GM18505 (cell line): Measurements from ENCODE around the gene ISM1.

Source experiments
- ATAC-seq: cut with Tn5 transposase; IDR thresholded peaks from one replicate; pipeline ENCODE4 v1.9.1; 2021; ENCODE audit not compliant: unreplicated experiment
- POLR2A ChIP-seq: IDR thresholded peaks from 4 replicates; pipeline ENCODE4 v1.6.1; 2011; ENCODE audit warnings: borderline replicate concordance; ENCODE audit not compliant: insufficient read depth, insufficient read length; ENCODE audit errors: extremely low read depth

ISM1 gene

DNA sequence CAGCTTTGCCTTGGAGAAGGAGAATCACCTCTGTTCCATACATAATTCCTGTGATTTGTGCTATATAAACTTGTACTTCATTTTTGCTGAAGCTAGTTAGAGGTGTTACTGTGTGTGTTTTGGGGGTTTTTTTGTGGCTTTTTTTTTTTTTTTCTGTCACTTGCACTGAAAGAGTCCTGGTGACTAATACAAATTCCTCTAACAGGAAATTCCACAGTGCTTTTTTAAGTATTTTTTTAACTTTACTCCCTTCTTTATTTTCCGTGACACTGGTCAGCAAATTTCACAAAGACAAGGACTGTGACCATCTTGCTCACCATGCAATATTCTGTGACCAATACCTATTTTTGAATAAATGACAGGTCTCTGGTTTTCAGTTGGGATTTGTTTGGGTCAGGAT lies 110.5 kb downstream of the ISM1 start:
- no peak for ATAC-seq
- no peak for TF ChIP-seq POLR2A

DNA sequence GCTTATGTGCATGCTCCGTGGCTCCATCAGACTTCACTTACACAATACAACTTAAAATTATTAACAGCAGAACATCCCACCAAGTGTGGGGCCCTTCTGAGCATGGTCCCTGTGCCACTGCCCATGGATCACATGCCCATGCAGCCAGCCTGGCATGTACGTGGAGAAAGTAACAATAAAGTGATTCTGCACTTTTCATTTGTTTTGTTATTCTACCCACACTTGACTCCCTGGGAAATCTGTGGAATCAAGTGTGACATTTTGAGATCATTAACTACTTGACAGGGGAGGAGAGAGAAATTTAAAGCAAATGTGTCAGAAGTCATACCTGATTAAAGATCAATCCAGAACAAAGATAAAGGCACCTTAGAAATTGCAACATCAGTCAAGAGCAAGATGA lies 112.0 kb downstream of the ISM1 start:
- no peak for ATAC-seq
- no peak for TF ChIP-seq POLR2A

DNA sequence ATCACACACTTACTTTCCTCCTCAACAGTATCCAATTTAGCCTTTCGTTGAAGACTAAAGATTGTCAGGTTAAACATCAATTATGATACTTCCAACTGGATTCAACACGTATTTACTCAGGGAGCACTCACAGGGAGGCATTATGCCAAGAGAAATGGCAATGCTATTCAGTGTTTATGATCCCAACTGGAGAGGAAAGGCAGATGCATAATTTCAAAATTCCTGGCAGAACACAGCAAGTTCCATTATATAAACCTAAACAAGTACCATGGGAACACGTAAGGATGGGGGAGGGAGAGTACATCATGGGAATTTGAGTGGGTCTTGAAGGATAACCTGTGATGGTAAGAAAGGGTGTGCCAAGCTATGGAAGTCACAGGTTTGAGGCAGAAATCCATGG lies 112.7 kb downstream of the ISM1 start:
- TF ChIP-seq POLR2A = no peak
- no peak for ATAC-seq

DNA sequence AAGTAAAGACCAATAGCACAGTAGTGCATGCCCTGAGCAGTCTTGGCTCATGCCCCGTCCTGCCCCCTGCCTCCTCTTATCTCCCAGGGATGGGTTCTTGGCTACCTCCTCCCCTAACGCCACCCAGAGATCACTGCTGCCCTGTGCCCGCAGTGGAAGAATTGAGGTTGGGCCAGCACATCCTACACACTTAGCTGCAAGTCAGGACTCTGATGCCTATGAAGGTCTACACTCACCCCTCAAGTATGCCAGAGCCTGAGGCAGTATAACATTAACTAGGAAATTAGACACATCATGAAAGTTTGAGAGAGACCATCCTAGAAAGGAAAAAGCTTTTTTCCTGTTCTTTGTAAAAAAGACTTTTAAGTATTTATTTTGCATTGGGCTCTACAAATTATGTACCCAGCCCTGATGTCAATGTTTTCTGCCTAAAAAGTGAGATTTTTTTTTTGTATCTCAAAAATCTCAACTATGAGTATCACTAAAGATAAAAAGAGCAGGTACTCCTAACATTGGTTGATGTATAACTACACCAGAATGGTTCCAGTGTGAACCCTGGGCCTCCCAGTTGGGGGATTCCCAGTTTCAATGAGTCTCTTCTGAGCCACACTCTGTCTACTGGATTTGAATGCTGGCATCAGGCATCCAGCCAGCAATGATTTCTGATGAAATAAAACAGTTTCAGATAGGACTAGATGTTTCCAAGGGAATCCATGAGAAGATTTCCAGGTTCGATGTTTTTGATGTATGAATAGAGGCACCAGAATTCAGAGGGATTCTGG lies 115.4 kb downstream of the ISM1 start:
- no peak for TF ChIP-seq POLR2A
- ATAC-seq = no peak

DNA sequence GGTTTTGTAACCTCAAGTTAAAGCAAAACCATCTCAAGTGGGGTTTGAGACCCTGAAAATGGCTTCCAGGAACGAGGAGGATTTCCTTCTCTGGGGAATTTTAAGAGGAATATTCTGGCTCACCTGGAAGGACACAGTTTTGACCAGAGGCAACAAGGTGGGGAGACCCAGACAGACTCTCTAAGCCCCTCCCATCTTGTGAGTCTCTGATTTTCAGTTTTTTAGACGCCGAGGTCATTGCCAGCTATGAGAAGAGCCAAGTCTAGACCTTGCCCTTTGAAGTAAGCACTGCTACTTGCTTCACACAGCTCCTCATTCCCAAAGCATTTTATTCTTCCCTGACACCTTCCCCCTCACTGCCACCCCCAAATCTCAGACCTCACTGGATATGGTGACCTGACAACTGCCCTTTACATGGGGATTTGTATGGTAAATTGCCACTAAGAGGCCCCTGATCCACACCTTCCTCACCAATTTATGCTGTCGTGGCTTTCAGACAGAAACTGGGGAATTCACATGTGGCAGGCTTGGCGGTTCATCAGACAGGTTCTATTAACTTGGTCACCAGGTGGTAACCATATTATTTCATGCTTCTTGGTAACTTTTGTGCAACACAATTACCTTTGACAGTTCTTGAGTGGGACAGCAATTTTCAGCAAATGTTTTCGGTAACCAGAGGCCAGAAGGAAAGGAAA lies 116.2 kb downstream of the ISM1 start:
- ATAC-seq = no peak
- TF ChIP-seq POLR2A = no peak

DNA sequence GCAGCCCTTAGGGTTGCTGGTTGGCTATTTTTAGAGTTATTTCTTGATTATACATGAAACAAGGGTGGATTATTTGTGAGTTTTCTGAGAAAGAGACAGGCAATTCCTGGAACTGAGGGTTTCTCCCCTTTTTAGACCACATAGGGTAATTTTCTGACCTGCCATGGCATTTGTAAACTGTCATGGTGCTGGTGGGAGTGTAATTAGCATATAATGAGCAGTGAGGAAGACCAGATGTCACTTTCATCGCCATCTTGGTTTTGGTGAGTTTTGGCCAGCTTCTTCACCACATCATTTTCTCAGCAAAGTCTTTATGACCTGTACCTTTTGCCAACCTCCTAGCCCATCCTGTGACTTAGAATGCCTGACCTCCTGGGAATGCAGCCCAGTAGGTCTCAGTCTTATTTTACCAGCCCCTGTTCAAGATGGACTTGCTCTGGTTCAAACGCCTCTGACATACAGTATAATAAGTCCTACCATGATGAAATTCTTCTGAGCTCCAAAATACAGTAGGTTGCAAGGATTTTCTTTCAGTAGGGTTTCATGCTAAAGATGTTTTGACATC lies 117.1 kb downstream of the ISM1 start:
- no peak for ATAC-seq
- TF ChIP-seq POLR2A = no peak

DNA sequence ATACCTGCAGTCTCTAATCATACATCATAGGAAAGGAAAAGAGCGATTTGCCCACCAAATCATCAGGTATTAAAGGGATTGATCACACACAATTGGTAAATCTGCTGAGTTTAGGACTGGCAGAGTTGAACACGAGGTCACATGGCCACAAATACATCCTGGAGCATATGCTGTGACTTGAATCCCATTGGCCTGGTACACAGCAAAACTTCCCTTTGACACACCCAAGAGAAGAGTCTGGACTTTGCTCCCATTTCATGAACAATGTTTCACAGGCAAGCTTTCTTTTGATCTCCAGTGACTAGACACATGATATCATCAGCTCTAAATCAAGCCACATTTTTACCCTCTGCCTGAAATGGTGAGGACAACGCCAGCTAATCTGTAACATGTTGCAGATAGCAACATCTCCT lies 117.9 kb downstream of the ISM1 start:
- ATAC-seq = no peak

DNA sequence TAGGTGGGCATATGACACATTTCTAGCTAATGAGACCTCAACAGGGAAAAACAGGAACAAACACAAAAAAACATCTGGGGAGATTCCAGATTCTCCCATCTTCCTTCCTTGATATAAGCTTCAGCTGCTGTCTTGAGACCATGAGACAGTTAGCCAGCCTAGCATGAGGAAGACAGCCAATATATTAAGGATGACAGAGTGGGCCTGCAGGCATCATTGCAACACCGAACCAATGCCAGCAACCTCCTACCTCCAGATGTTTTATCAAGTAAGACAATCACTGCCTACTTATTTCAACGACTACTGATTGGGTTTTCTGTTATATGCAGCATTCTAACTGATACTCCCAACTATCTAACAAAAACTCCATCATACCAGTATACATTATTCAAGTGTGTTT lies 119.0 kb downstream of the ISM1 start:
- TF ChIP-seq POLR2A = no peak
- no peak for ATAC-seq

More for the DNA sequence above, 117.9 kb downstream of the ISM1 start:
- no peak for TF ChIP-seq POLR2A

DNA sequence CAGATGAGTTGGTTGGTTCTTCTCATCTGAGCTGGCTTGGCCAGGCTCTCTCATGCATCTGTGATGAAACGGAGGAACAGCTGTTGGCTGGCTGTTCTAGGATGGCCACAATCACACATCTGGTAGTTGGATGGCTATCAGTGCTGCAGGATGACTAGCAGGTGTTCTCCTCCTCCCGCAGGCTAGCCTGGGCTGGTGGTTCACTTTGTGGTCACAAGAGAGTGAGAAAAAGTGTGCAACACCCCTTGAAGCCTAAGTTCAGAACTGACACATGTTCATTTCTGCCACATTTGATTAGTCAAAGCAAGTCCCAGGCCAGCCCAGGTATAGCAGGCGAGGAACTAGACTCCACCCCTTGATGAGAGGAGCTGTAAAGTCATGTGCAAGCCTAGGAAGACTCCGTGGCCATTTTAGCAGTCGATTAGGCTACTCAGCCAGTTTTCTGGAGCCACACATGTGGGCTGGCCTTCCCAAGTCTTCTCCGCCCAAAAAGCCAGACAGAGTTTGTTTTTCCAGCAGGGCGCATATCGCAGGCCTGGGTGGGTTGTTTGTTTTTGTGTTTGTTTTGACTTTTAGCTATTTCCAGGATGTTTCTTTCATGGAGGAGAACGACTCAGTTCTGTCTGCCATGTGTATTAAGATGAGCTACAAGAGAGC lies 120.8 kb downstream of the ISM1 start:
- ATAC-seq = no peak
- no peak for TF ChIP-seq POLR2A

DNA sequence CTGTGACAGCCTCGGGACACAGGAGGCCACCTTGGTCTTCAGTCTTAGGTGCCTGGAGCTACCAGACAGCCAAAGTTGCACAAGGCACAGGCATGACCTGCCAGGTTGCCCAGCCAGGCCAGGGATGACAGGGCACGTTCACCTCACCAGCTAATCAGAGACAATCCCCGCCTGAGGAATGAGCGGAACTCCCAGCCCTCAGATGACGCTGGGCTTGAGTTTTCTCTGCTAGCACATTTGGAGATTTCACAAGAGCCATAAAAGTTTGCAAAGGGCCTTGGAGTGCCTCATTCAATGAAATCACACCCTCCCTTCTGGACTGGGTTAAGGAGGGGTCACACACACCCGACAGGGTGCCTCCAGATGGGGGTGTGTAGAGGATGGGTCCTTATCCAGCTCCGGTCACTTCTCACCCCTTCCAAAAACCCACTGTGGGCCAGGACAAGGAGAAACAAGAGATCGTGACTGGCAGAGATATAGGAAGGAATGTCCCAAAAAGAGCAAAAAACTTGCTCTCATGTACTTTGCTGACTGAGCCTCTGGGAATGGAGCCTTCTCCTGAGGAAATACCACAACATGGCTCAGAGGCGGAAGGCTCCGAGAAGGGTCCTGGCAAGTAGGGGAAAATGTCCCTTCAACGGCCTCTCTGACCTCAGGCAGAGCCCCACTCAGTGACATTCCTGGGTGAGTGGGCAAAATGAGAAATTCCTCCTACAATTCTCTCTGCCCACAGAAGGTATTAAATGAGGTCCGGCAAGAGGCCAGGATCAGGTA lies 121.6 kb downstream of the ISM1 start:
- no peak for TF ChIP-seq POLR2A
- no peak for ATAC-seq

DNA sequence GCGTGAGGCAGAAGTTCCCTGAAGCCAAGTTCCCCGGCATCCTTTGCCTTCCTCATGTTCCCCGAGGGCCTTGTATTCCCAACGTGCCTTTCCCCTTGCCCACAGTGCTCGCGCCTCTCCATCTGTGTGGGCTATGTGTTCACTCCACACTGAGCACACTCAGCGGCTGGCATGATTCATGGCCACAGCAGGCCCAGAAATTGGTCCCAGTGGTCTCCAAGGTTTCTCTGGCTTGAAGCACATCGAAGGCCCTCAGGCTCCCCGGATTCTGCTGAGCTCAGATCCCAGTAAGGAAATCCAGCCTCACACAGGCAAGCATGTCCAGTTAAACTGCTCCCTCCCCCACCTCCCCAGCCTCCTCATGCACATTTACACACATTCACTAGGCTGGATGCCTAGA lies 123.6 kb downstream of the ISM1 start:
- no peak for ATAC-seq
- TF ChIP-seq POLR2A = no peak

DNA sequence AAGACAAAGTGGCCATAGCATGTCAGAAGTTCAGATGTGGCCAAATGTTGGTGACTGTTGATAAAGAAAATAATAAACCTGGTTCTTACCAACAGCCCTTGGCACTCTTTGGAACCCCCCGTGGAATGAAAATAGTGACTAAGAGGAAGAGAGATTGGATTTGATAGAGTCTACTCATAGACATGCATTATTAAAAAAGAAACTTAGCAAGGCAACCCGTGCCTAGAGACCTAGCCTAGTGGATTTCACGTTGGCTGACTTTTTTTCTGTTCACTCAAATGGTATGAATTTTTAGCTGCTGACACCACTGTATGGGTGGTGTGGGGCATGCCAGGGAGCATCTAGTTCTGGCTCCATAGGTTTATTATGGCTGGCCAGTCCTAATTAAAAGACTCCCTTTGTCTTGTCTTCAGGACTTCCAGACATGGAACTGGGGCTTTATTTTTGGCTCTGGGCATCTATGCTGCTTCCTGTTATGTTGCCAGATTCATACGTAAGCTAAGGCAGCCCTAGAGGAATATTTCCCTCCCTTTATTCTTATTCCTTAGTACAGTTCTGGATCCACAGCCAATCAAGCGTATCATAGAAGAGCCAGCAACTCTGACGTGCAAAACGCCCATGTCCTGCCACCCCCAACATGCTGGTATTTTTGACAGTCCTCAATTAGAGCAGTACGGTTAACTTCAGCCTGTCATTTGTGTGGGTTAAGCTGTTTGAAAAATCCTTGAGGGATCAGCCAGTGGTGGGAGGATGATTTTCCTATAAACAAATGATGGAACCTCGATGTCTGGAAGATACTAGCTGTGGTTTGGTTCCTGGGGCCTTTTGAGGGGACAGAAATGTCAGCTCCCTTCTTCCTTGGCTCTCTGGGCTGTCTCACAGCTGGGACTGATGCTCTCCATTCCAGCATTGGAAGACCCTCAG lies 127.5 kb downstream of the ISM1 start:
- no peak for TF ChIP-seq POLR2A
- ATAC-seq = no peak
